Memory B cell (primary cell): ENCODE data around the gene ASCC1.
A peak's percentile ranks its signal among the peaks of the same experiment; 100 is the strongest.

ENCODE experiments used
- ATAC-seq: fragments of 150-1000 bp; cut with Tn5 transposase; 2 replicates; pipeline ENCODE4 v1.10.0; 2021; ENCODE audit warnings: low read depth, mild to moderate bottlenecking, moderate library complexity
- DNase-seq, 2 donors: peaks; one replicate each; pipeline ENCODE4 v3.0.0; 2022; ENCODE audit warnings: low spot score in 2 of 2
- H3K27ac Mint-ChIP-seq: one replicate; pipeline ENCODE4 v1.8.0; 2022; ENCODE audit warnings: mild to moderate bottlenecking, moderate library complexity, mixed read lengths
- H3K27me3 Mint-ChIP-seq: one replicate; pipeline ENCODE4 v1.8.0; 2022; ENCODE audit warnings: mixed read lengths
- H3K36me3 Mint-ChIP-seq: one replicate; pipeline ENCODE4 v1.8.0; 2022; ENCODE audit warnings: mild to moderate bottlenecking, mixed read lengths
- H3K4me1 Mint-ChIP-seq: one replicate; pipeline ENCODE4 v1.8.0; 2022; ENCODE audit warnings: mixed read lengths
- H3K4me3 Mint-ChIP-seq: one replicate; pipeline ENCODE4 v1.8.0; 2022; ENCODE audit warnings: mild to moderate bottlenecking, moderate library complexity, mixed read lengths
- H3K9me3 Mint-ChIP-seq: one replicate; pipeline ENCODE4 v1.8.0; 2022; ENCODE audit warnings: mixed read lengths

ASCC1 gene

DNA sequence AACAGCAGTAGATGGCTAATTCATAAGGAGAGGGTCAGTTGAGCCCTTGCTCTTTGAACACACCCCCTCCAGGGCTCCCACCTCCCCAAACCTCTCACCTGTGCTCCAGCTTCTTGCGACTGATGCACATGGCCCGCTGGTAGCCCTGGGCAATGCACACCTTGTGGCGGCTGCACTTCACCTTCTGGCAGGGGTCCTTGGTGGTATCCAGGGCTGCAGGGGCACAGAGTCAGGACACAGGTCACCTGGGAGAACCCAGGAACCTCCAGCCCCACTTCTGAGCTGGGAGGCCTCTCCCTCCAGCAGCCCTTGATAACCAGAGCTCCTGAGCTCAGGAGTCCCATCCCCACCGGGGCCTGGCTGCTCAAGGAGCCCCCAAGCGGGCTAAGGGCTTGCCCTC is 144.0 kb downstream of the ASCC1 start:
- no peak for ATAC-seq
- H3K9me3 Mint-ChIP-seq = no peaks in the 10 kb centered on the region
- H3K4me3 Mint-ChIP-seq = no peak overlapping the region
- H3K27ac Mint-ChIP-seq = peak overlapping the region; percentile 75
- no peaks in the 10 kb centered on the region for H3K27me3 Mint-ChIP-seq
- peaks cover 31% of the 10 kb centered on the region for H3K36me3 Mint-ChIP-seq
- DNase-seq = no peak
- peaks cover 17% of the 10 kb centered on the region for H3K4me1 Mint-ChIP-seq

DNA sequence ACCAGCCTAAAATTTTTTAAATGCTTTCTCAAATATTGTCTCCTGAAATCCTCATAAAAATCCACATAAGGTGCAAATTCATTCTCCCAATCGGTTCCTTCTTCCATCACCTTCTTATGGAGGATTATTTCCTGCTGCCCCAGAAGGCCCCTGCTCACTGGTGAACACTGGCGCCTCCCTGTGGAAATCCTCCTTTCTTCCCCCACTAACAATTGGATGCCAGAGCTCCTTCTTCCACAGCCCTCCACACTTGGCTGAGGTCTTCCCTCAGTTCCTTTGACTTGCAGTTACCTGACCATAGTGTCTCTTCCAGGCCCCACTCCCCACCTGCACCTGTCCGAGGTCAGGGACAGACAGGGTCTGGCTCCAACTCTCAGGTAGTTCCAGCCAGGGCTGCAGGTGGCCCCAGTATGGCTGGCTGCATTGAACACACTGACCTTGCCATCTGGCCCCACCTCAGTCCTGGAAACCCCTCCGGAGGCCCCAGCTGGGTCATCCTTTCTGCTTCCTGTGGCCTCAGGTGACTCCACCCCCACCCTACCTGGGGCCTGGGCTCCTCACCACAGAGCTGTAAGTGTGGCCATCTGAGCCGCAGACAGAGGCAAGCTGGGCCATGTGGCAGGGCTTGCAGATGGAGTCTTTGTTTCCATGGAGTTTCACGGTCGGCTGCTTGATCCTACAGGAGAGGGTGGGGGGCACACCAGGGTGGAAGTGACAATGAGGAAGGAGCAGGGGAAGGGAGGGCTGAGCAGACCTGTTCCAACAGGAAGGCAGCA is 146.1 kb downstream of the ASCC1 start:
- peak overlapping the region; percentile 71 for H3K27ac Mint-ChIP-seq

DNA sequence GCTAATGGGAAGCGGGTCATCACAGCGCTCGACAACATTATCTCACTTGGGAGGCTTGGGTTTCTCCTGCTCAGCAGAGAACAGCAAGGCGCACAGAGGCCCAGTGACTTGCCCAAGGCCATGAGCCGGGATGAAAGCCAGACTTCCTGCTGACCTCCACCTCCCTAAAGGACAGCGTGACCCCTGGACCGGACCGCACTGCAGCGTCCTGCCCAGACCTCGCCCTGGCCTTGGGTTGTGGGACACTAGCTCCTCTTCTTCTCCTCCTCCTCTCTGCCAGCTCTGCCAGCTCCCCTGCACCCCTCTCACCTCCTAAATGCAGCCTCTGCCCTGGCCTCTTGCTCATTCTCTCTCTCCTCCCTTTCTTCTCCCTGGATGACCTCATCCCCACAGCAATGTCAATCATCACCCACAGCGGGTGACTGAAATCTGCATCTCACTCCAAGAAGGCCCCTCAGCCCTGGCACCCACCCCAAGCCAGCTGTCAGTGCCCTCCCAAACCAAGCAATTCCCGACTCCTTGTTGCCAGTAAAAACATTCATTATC is 147.1 kb downstream of the ASCC1 start:
- Mint-ChIP-seq H3K36me3 (peaks cover 38% of the 10 kb centered on the region), H3K4me3 (no peak overlapping the region), H3K4me1 (peaks cover 4% of the 10 kb centered on the region), H3K27me3 (no peaks in the 10 kb centered on the region), H3K27ac (peak overlapping the region; percentile 71), H3K9me3 (no peaks in the 10 kb centered on the region)
- DNase-seq (no peak), ATAC-seq (no peak)

More for the DNA sequence above, 146.1 kb downstream of the ASCC1 start:
- Mint-ChIP-seq H3K4me3 (no peak overlapping the region), H3K9me3 (no peaks in the 10 kb centered on the region), H3K36me3 (peaks cover 37% of the 10 kb centered on the region), H3K4me1 (peaks cover 7% of the 10 kb centered on the region), H3K27me3 (no peaks in the 10 kb centered on the region)
- ATAC-seq = no peak
- no peak for DNase-seq

DNA sequence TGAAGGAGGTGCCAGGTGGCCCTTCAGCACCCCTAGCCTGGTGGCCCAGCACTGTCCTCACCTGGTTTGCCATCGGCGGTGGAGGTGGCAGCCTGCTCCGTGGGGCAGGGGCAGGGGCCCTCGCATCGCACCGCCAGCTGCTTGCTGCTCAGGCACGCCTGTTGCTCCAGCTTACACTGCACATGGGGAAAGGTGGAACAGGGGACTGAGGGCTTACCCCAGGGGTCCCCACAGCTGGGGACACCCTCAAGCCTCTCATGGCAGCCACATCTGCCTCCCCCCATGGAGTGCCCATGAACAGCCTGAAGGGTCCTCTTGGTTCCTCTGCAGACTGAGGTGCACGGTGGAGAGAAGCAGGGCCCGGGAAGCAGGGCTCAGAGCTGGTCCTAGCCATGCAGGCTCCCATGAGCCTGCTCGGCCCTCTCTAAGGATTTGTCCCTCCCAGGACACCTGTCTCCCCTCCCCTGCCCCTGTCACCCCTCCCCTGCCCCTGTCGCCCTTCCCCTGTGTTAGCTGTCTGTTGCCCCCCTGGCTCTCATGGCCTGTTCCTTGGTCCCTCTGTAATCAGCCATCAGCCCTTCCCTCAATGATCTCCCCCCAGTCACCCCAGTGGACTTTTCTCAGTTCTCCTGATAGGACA is 147.8 kb downstream of the ASCC1 start:
- H3K36me3 Mint-ChIP-seq = peaks cover 38% of the 10 kb centered on the region

DNA sequence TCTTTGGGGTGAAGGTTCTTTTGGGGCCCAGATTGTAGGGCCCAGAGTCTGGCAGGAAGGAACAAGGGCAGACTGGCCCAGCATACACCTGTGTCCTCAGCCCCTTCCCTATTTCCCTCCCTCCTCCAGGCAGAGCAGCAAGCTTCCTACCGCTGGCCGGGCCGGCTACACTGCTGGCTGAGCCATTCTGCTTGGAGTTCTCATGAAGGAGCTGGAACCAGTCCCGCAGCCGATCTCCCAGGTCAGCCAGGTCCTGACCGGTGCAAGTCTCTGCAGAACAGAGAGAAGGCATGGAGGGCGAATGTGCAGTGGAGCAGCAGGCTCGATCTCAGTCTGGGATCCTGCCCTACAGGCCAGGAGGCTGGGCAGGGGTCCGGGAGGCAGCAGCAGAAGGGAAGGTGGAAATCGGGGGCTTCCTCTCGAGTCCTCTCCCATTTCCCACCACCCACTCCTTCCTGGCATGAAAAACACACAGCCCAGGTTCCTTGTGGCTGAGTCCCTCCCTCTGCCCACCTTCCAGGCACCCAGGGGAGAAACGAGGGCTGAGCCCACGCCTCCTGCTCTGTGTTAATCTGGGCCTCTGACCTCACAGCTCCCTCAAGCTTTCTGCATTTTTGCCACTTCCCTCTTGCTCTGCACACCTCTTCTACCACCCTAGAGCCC is 148.5 kb downstream of the ASCC1 start:
- Mint-ChIP-seq H3K4me3 (no peak overlapping the region), H3K27me3 (no peaks in the 10 kb centered on the region), H3K36me3 (peaks cover 37% of the 10 kb centered on the region), H3K4me1 (no peaks in the 10 kb centered on the region), H3K9me3 (no peaks in the 10 kb centered on the region), H3K27ac (peak overlapping the region; percentile 38)
- ATAC-seq = no peak
- no peak for DNase-seq

More for the DNA sequence above, 147.8 kb downstream of the ASCC1 start:
- no peaks in the 10 kb centered on the region for H3K27me3 Mint-ChIP-seq
- H3K27ac Mint-ChIP-seq = peak overlapping the region; percentile 71
- DNase-seq (no peak), ATAC-seq (no peak)
- no peak overlapping the region for H3K4me3 Mint-ChIP-seq
- no peaks in the 10 kb centered on the region for H3K9me3 Mint-ChIP-seq
- no peaks in the 10 kb centered on the region for H3K4me1 Mint-ChIP-seq

DNA sequence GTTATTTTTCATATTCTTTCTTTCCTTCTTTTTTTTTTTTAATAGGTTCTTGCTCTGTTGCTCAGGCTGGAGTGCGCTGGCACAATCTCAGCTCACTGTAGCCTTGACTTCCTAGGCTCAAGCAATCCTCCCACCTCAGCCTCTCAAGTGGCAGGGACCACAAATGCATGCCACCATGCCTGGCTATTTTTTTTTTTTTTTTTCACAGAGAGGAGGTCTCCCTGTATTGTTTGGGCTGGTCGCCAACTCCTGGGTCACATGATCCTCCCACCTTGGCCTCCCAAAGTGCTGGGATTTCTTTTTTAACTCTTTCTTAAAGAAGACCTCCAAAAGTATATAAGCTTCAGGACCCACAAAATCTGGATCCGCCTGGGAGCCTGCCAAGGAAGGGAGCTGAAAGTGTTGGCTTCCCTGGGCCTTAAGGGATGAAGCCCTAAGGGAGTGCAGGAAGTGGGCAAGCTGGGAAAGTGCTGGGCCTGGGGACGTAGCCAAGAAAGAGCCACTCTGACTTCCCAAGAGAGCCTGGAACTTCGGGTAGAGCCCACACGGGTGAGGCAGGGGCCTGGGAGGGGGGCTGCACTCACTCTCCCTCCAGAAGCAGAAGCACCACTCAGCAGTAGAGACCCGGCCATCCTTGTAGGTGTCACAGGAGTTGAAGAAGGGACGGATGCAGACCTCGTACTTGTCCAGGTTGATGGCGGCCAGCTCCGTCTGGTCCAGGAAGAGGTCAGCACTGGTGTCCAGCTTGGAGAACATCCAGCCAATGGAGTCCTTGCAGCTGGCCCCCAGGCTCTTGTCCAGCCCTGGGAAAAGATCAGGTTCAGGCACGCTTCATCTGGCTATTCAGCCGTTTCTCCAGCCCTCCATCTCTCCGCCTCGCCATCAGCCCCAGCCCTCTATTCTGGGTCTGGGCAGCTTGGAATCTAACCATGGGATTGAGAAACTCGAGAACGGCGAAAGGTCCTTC is 149.5 kb downstream of the ASCC1 start:
- DNase-seq (no peak), ATAC-seq (no peak)
- H3K4me1 Mint-ChIP-seq = peaks cover 2% of the 10 kb centered on the region
- no peaks in the 10 kb centered on the region for H3K27me3 Mint-ChIP-seq
- peaks cover 34% of the 10 kb centered on the region for H3K36me3 Mint-ChIP-seq
- no peak overlapping the region for H3K27ac Mint-ChIP-seq
- no peaks in the 10 kb centered on the region for H3K9me3 Mint-ChIP-seq
- no peak overlapping the region for H3K4me3 Mint-ChIP-seq

DNA sequence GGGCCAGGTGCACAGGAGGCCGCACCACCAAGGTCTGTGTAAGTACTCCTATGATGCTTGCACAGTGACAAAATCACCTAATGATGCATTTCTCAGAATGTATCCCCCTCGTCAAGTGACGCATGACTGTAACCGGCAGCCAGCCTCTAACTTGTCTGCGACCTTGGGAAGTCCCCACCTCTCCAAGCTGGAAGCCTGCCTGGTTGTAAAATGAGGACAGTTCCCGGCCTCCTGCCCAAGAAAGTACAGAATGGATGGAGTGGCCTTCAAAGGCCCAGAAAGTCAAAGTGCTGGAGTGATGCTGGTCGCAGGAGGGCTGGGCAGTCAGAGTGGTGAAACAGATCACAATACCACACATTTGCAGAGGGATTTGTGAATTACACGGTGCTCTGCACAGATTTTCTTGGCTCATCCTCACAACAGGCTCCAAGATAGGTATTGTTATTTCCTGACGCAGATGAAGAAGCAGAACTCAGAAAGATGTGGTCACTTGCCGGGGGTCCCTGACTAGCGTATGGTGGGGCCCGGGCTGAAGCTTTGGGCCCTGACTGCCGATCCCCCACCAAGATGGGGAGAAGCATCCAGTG is 150.5 kb downstream of the ASCC1 start:
- Mint-ChIP-seq H3K4me1 (peaks cover 5% of the 10 kb centered on the region), H3K4me3 (no peak overlapping the region), H3K9me3 (no peaks in the 10 kb centered on the region), H3K27ac (no peak overlapping the region), H3K27me3 (no peaks in the 10 kb centered on the region), H3K36me3 (peaks cover 31% of the 10 kb centered on the region)
- DNase-seq (no peak), ATAC-seq (no peak)

DNA sequence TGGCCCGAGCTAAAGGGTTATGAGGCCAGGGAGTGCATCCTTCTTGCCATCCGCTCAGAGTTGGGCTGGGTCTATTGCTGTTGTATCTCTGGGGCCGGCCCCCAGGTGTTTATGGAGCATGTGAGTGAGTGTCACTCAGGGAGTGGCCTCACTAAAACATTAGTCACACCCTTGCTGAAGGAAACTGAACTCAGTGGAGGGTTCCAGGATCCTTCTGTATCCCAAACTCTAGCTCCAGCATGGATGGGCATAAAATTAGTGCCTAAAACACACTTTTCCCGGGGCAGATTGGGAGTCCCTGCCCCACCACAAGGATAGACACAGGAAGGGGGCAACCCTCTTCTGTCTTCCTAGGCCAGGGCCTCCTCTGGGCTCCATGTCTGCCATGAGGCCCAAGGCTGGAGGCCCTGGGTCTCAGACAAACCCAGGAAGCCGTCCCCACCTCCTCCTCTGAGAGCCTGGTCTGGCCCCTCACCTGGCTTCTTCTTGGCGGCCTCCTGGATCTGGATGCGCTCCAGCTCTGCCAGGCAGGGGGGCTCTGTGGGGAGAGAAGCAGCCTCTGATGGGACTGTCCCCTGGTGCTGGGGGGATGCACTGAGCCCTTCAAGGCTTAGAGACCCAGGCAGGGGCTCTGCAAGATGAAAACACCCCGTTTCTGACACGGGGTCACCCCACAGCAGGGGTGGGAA is 152.2 kb downstream of the ASCC1 start:
- H3K4me1 Mint-ChIP-seq = peaks cover 16% of the 10 kb centered on the region
- H3K9me3 Mint-ChIP-seq = no peaks in the 10 kb centered on the region
- H3K4me3 Mint-ChIP-seq = no peak overlapping the region
- no peaks in the 10 kb centered on the region for H3K27me3 Mint-ChIP-seq
- DNase-seq (no peak), ATAC-seq (no peak)
- peaks cover 24% of the 10 kb centered on the region for H3K36me3 Mint-ChIP-seq
- no peak overlapping the region for H3K27ac Mint-ChIP-seq

DNA sequence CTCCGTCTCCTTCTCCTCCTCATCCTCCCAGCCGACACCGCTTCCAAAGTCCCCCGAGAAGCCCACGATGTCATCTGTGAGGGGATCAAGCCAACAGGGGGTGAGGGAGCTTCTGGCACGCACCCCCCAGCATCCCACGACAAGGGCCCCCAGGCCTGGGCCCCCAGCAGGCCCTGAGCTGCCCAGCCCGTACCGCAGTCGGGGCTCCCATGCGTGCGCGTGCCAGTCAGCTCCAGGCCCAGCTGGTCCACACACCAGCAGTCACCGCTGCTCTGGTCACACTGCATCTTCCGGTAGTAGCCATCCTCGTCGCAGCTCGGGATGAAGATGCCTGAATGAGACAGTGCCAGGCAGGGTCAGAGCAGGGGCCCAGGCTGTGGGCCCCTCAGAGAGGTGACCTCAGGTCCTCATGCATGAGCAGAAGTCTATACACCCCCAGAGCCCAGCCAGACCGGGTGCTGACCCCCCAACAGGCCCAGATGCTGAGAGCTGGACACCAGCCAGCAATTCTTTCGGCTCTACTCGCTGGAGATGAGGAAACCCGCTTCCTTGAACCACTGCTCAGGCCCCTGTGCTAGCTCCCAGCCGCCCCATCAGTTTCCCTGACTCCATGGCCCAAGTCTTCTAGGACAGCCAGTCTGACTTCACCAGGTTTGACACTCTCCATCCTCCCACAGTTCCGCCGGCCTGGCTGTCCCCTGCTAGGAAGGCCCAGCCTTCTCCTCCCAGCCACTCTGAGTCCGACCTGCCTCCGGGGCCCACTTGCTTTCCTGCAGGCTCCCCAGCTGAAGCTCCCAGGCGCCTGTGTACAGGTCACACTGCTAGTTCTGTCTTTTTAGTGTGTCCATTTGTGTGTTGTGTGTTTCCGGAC is 153.0 kb downstream of the ASCC1 start:
- ATAC-seq = no peak
- Mint-ChIP-seq H3K36me3 (peaks cover 19% of the 10 kb centered on the region), H3K4me3 (no peak overlapping the region), H3K4me1 (peaks cover 16% of the 10 kb centered on the region), H3K27ac (no peak overlapping the region), H3K9me3 (no peaks in the 10 kb centered on the region), H3K27me3 (no peaks in the 10 kb centered on the region)
- no peak for DNase-seq

DNA sequence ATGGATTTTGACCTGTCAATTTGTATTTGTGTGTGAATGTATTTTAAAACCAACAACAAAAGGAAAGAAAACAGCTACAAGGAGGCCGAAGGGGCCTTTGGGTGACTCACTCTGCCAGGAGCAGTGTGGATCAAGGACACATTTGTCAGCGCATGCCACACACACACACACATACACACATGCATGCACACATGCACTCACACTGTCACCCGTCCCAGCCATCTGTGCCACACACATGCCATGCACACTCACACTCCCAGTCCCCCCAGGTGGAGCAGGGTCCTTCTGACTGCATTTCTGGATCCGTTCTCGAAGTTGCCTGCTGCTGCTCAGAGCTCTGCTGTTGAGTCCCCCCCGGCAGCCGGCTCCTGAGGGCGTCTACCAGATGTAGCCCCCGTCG is 153.7 kb downstream of the ASCC1 start:
- H3K9me3 Mint-ChIP-seq = no peaks in the 10 kb centered on the region
- no peak overlapping the region for H3K27ac Mint-ChIP-seq
- no peak for ATAC-seq
- H3K27me3 Mint-ChIP-seq = no peaks in the 10 kb centered on the region
- peaks cover 16% of the 10 kb centered on the region for H3K36me3 Mint-ChIP-seq
- DNase-seq = no peak
- peaks cover 16% of the 10 kb centered on the region for H3K4me1 Mint-ChIP-seq
- H3K4me3 Mint-ChIP-seq = no peak overlapping the region

DNA sequence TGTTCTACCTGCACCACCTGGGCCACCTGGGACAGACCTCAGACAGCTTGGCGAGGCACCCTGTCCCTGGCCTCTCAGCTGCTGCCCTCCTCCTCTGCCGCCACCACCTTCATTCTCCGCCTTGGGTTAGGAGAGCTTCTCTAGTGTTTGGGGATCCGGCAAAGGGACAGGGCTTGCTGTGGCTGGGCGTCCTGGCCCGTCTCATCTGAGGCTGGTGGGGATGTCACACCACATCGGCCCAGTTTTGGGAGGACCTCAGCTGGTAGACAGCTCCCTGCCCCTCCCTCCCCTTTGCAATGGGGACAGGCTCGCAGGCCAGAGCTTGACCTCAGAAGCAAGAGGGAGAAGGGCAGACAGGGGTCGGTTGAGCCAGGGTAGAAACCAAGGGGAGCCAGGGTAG is 154.1 kb downstream of the ASCC1 start:
- H3K4me1 Mint-ChIP-seq = peaks cover 16% of the 10 kb centered on the region
- H3K9me3 Mint-ChIP-seq = no peaks in the 10 kb centered on the region
- no peak for DNase-seq
- H3K27me3 Mint-ChIP-seq = no peaks in the 10 kb centered on the region
- H3K4me3 Mint-ChIP-seq = no peak overlapping the region
- H3K27ac Mint-ChIP-seq = peak overlapping the region; percentile 78
- peak; percentile 13 for ATAC-seq
- peaks cover 13% of the 10 kb centered on the region for H3K36me3 Mint-ChIP-seq

DNA sequence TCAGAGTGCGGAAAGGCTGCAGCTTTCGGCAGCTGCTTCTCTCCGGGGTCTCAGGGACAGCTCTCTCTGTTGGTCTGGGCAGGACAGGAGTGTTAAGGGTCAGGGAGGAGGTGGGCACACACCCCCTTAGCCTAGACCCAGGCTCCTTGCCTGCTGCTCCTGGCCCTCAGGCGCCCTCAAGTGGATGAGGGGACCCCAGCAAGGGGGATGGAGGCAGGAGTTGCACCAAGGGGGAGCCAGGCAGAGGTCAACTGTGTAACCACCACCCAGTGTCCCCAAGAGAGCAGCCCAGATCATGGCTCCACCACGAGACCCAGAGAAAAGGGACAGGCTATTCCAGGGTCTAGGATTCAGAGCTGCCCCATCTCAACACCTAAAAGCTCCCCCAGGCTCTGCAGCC is 154.6 kb downstream of the ASCC1 start:
- DNase-seq = no peak
- Mint-ChIP-seq H3K4me1 (peaks cover 16% of the 10 kb centered on the region), H3K36me3 (peaks cover 11% of the 10 kb centered on the region), H3K9me3 (no peaks in the 10 kb centered on the region), H3K27ac (peak overlapping the region; percentile 78), H3K27me3 (no peaks in the 10 kb centered on the region), H3K4me3 (no peak overlapping the region)
- ATAC-seq = peak; percentile 35
